ENCODE measurements around the gene IGFALS.

Gene IGFALS

GRCh38 chr16:1741553-1742165 lies 51.8 kb downstream of the IGFALS start:
- DNase-seq, result no peak

GRCh38 chr16:1740781-1741490 lies 52.6 kb downstream of the IGFALS start:
- DNase-seq, result no peak
